ENCODE measurements around the gene ADIPOR1. TPM values are rescaled to one million over a fixed set of nuclear protein-coding genes. Genes with fewer than 3 reads are reported as not detected.
"Not testable (repeated sequence)": the region's sequence is repeated elsewhere in the genome, so short reads cannot be mapped to it uniquely, and the experiment has no call there.

Gene ADIPOR1
- total and polyA plus RNA-seq, 10 donors, result 34.0 to 167 (median 98.2) TPM

GRCh38 chr1:202919615-202920014, 38.5 kb downstream of the ADIPOR1 start:
- H3K4me1 ChIP-seq, result peaks cover 4 to 37% (median 24%) of the 10 kb centered on the region in 6 donors
- no peak for DNase-seq
- H3K27me3 ChIP-seq (replicated peaks in 1 of 7), result no peaks in the 10 kb centered on the region
- H3K27ac ChIP-seq, result no peak overlapping the region
- H3K36me3 ChIP-seq, result peaks cover 0 to 99% (median 62%) of the 10 kb centered on the region in 6 donors
- H3K9me3 ChIP-seq, result no peaks in the 10 kb centered on the region
- intact Hi-C loops (cut with DNase I; ENCODE audit: low total_unique reads), result no loop called here
- H3K4me3 ChIP-seq, result no peak overlapping the region
- no peak for TF ChIP-seq POLR2A (IDR thresholded peaks at IDR 0.05)
- no peak for TF ChIP-seq POLR2AphosphoS5 (IDR thresholded peaks at IDR 0.05)
- TF ChIP-seq, protein P1, sequence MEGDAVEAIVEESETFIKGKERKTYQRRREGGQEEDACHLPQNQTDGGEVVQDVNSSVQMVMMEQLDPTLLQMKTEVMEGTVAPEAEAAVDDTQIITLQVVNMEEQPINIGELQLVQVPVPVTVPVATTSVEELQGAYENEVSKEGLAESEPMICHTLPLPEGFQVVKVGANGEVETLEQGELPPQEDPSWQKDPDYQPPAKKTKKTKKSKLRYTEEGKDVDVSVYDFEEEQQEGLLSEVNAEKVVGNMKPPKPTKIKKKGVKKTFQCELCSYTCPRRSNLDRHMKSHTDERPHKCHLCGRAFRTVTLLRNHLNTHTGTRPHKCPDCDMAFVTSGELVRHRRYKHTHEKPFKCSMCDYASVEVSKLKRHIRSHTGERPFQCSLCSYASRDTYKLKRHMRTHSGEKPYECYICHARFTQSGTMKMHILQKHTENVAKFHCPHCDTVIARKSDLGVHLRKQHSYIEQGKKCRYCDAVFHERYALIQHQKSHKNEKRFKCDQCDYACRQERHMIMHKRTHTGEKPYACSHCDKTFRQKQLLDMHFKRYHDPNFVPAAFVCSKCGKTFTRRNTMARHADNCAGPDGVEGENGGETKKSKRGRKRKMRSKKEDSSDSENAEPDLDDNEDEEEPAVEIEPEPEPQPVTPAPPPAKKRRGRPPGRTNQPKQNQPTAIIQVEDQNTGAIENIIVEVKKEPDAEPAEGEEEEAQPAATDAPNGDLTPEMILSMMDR (IDR thresholded peaks at IDR 0.05 in 8 of 11, conservative IDR thresholded peaks at IDR 0.05 in 3 of 11), result no peak

GRCh38 chr1:202915146-202915545, 43.0 kb downstream of the ADIPOR1 start:
- H3K9me3 ChIP-seq, result no peaks in the 10 kb centered on the region
- no peak overlapping the region for H3K4me3 ChIP-seq
- H3K27ac ChIP-seq, result no peak overlapping the region
- no peak for DNase-seq
- TF ChIP-seq POLR2A (IDR thresholded peaks at IDR 0.05) (no peak), POLR2AphosphoS5 (IDR thresholded peaks at IDR 0.05) (no peak)
- TF ChIP-seq, protein P1 (IDR thresholded peaks at IDR 0.05 in 8 of 11, conservative IDR thresholded peaks at IDR 0.05 in 3 of 11), result no peak
- H3K27me3 ChIP-seq (replicated peaks in 1 of 7), result no peaks in the 10 kb centered on the region
- peaks cover 3 to 100% (median 84%) of the 10 kb centered on the region in 6 donors for H3K36me3 ChIP-seq
- H3K4me1 ChIP-seq, result peaks cover 0 to 3% (median 0%) of the 10 kb centered on the region in 6 donors
- intact Hi-C loops (cut with DNase I; ENCODE audit: low total_unique reads), result no loop called here

DNA sequence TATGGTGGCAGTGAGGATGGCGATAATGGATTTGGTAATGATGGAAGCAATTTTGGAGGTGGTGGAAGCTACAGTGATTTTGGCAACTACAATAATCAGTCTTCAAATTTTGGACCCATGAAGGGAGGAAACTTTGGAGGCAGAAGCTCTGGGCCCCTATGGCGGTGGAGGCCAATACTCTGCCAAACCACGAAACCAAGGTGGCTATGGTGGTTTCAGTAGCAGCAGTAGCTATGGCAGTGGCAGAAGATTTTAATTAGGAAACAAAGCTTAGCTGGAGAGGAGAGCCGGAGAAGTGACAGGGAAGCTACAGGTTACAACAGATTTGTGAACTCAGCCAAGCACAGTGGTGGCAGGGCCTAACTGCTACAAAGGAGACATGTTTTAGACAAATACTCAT, 45.6 kb downstream of the ADIPOR1 start:
- DNase-seq; intact Hi-C loops (cut with DNase I; ENCODE audit: low total_unique reads); H3K4me3 ChIP-seq; H3K27me3 ChIP-seq (replicated peaks in 1 of 7); H3K9me3 ChIP-seq; H3K27ac ChIP-seq; H3K4me1 ChIP-seq: not testable (repeated sequence)
- WGBS, 5 donors, result 78 to 89% (median 84%) methylated on average over 4 of the region's 4 CpGs
- H3K36me3 ChIP-seq, result peaks cover 6 to 100% (median 89%) of the 10 kb centered on the region in 6 donors

DNA sequence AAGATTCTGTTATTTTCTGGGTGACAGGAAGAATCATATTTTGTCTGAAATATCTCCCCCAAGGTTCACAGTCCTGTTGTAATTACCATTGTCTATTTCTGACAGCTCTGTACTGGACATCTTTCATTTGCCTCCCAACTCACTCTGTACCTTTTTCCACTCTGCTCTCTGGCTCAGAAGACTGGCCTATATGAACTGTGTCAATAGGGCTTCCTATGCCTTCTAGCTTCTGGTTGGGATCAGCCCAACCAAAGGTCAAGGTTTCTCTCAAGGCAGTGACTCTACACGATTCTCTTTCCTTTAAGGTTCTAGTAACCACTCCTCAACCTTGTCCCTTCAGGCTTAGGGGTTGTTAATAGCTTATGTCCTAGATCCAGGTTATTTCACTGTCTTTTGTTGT, 48.6 kb downstream of the ADIPOR1 start:
- no peak for DNase-seq
- Histone ChIP-seq H3K9me3 (no peaks in the 10 kb centered on the region), H3K4me1 (no peaks in the 10 kb centered on the region), H3K27me3 (replicated peaks in 1 of 7) (no peaks in the 10 kb centered on the region), H3K27ac (no peak overlapping the region), H3K4me3 (no peak overlapping the region), H3K36me3 (peaks cover 9 to 100% (median 81%) of the 10 kb centered on the region in 6 donors)
- intact Hi-C loops (cut with DNase I; ENCODE audit: low total_unique reads), result no loop called here
- 62 to 88% (median 79%) methylated on average over 1 of the region's 1 CpG for WGBS, 5 donors
- TF ChIP-seq, protein P1 (IDR thresholded peaks at IDR 0.05 in 8 of 11, conservative IDR thresholded peaks at IDR 0.05 in 3 of 11), result no peak
- no peak for TF ChIP-seq POLR2A (IDR thresholded peaks at IDR 0.05)
- TF ChIP-seq POLR2AphosphoS5 (IDR thresholded peaks at IDR 0.05), result no peak

DNA sequence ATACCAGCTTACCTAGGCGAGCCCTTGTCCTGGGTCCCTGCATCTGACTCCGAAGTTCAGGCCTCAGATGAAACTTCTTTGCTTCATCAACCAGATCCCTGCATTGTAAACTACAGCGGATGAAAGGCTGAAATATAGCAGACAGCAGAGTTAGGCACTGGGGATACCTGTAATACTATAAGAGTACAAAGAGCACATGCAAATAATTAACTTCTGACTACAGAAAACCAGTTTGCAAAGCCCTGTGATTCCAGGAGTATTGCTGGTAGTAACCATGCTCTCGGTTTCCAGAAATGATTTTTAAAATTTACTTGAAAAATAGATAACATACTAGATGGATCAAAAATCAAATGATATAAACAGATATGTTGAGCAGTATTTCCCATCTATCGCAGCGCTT, 49.1 kb downstream of the ADIPOR1 start:
- Histone ChIP-seq H3K9me3 (no peaks in the 10 kb centered on the region), H3K27ac (no peak overlapping the region), H3K27me3 (replicated peaks in 1 of 7) (no peaks in the 10 kb centered on the region), H3K4me3 (no peak overlapping the region), H3K36me3 (peaks cover 9 to 100% (median 81%) of the 10 kb centered on the region in 6 donors), H3K4me1 (no peaks in the 10 kb centered on the region)
- no peak for DNase-seq
- intact Hi-C loops (cut with DNase I; ENCODE audit: low total_unique reads), result no loop called here
- 95 to 100% (median 97%) methylated on average over 6 of the region's 6 CpGs for WGBS, 5 donors
- TF ChIP-seq POLR2AphosphoS5 (IDR thresholded peaks at IDR 0.05) (no peak), POLR2A (IDR thresholded peaks at IDR 0.05) (no peak)
- TF ChIP-seq, protein P1 (IDR thresholded peaks at IDR 0.05 in 8 of 11, conservative IDR thresholded peaks at IDR 0.05 in 3 of 11), result no peak

Data from spleen (tissue), 11 donors.